Smooth muscle cell (in vitro differentiated cells): ENCODE results near the gene EFR3B. TPM values are rescaled to one million over a fixed set of nuclear protein-coding genes. Genes with fewer than 3 reads are reported as not detected.

ENCODE experiments used
- DNase-seq: peaks from one replicate; lab custom pipeline; 2025; ENCODE audit not compliant: unreplicated experiment; lab: John Stamatoyannopoulos, UW
- H2AFZ ChIP-seq: fragments of 200-600 bp; sonication (generic); 2 replicates; pipeline ENCODE4 v1.6.0; 2016; ENCODE audit warnings: antibody characterized with exemption, low read depth, mild to moderate bottlenecking
- H3F3A ChIP-seq: fragments of 200-600 bp; sonication (generic); 2 replicates; pipeline ENCODE4 v1.6.0; 2017; ENCODE audit warnings: antibody characterized with exemption, low read depth
- H3K27ac ChIP-seq: fragments of 200-600 bp; sonication (generic); 2 replicates; pipeline ENCODE4 v1.5.1; 2016; ENCODE audit warnings: low read depth, mild to moderate bottlenecking
- H3K27me3 ChIP-seq: fragments of 200-600 bp; sonication (generic); 2 replicates; pipeline ENCODE4 v1.6.1; 2016; ENCODE audit warnings: low read depth, mild to moderate bottlenecking
- H3K36me3 ChIP-seq: fragments of 200-600 bp; sonication (generic); 2 replicates; pipeline ENCODE4 v1.5.1; 2016; ENCODE audit warnings: low read depth
- H3K4me1 ChIP-seq: fragments of 200-600 bp; sonication (generic); 2 replicates; pipeline ENCODE4 v1.5.1; 2016; ENCODE audit warnings: low read depth
- H3K4me2 ChIP-seq: fragments of 200-600 bp; sonication (generic); 2 replicates; pipeline ENCODE4 v1.6.0; 2016; ENCODE audit warnings: mild to moderate bottlenecking
- H3K4me3 ChIP-seq: fragments of 200-600 bp; sonication (generic); 2 replicates; pipeline ENCODE4 v1.5.1; 2016; ENCODE audit warnings: mild to moderate bottlenecking
- H3K79me2 ChIP-seq: fragments of 200-600 bp; sonication (generic); 2 replicates; pipeline ENCODE4 v1.6.0; 2016; ENCODE audit warnings: low read depth, mild to moderate bottlenecking
- H3K9ac ChIP-seq: fragments of 200-600 bp; sonication (generic); 2 replicates; pipeline ENCODE4 v1.6.0; 2016; ENCODE audit warnings: low read depth
- H3K9me3 ChIP-seq: fragments of 200-600 bp; sonication (generic); replicated peaks from 2 replicates; pipeline ENCODE4 v1.5.1; 2016; ENCODE audit warnings: low read depth
- H4K20me1 ChIP-seq: fragments of 200-600 bp; sonication (generic); 2 replicates; pipeline ENCODE4 v1.6.0; 2016; ENCODE audit warnings: low read depth
- CTCF ChIP-seq: fragments of 200-600 bp; sonication (generic); IDR thresholded peaks from 2 replicates; pipeline ENCODE4 v1.5.1; 2017; ENCODE audit warnings: borderline replicate concordance, mild to moderate bottlenecking, antibody characterized with exemption; ENCODE audit not compliant: insufficient read depth, poor library complexity, severe bottlenecking
- WGBS: methylation state at CpG from one replicate; pipeline ENCODE4 v1.1.7; 2016; ENCODE audit warnings: low lambda C conversion rate; 5-methylcytosine and 5-hydroxymethylcytosine counted together
- polyA plus RNA-seq: library from polyadenylated mRNA; unstranded; fragments of >200 nt; fragmentation: Nextera tagmentation; extraction: Ambion mirVana; gene quantifications from 2 replicates; pipeline ENCODE4 v1.2.1, GENCODE V29; 2016
- total RNA-seq: library from RNA; depleted of rRNA; stranded (reverse); fragments of >200 nt; gene quantifications from 2 replicates; pipeline ENCODE4 v1.2.3, GENCODE V29; 2014

EFR3B gene
- total and polyA plus RNA-seq, 2 experiments from 2014 or later = 4.0 to 5.2 TPM

DNA sequence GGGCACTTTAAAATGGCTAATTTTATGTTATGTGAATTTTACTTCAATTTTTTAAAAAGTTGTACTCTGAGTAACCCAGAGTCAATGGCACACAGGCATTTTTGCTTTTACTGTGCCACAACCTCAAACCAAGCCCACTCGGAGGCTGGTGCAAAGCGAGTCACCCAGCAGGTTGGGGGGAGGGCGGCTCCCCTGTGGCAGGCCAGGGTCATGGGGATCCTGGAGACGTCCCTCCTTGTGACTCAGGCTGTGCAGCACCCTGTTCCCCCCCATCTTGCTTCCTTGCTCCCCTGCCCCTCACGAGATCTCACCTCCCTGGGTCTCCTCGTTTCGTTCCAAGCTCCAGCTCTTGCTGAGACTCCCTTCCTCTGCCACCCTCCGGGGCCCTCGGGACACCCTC, 67.9 kb downstream of the EFR3B start:
- no peak overlapping the region for H3K9ac ChIP-seq
- no peak overlapping the region for H3K4me3 ChIP-seq
- no peak overlapping the region for H2AFZ ChIP-seq
- H3K27ac ChIP-seq = no peak overlapping the region
- H3K79me2 ChIP-seq = no peaks in the 10 kb centered on the region
- no peaks in the 10 kb centered on the region for H3K4me1 ChIP-seq
- no peaks in the 10 kb centered on the region for H3K36me3 ChIP-seq
- WGBS = 95% methylated on average over 9 of the region's 9 CpGs
- H3K4me2 ChIP-seq = no peak overlapping the region
- no peaks in the 10 kb centered on the region for H3K9me3 ChIP-seq
- H4K20me1 ChIP-seq = no peaks in the 10 kb centered on the region
- H3F3A ChIP-seq = no peaks in the 10 kb centered on the region
- no peaks in the 10 kb centered on the region for H3K27me3 ChIP-seq
- no peak for TF ChIP-seq CTCF
- DNase-seq = no peak

DNA sequence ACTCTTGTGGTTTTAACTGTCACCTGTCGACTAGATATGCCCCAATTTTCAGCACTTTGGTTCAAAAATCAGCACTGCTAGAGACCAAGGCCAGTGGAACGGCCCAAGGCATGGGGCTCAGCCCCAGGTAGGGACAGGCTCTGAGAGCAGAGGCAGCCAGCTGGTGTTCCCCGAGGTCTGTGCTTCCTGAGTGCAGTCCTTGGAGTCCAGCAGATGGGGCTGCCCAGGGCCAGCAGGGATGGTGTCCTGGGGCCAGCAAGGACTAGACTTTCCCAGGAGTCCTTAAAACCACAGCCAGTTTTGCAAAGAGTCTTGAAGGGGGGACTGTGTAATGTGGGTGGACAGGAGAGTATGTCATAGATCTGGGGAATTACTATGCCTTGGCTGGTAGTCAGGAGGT, 70.2 kb downstream of the EFR3B start:
- Histone ChIP-seq H3K9ac (no peak overlapping the region), H3K27me3 (no peaks in the 10 kb centered on the region), H3K27ac (no peak overlapping the region), H3F3A (no peaks in the 10 kb centered on the region), H3K4me2 (no peak overlapping the region), H3K4me1 (no peaks in the 10 kb centered on the region), H2AFZ (no peak overlapping the region), H3K4me3 (no peak overlapping the region), H3K9me3 (no peaks in the 10 kb centered on the region), H3K36me3 (no peaks in the 10 kb centered on the region), H3K79me2 (no peaks in the 10 kb centered on the region), H4K20me1 (no peaks in the 10 kb centered on the region)
- 94% methylated on average over 3 of the region's 3 CpGs for WGBS
- no peak for DNase-seq
- TF ChIP-seq CTCF = no peak

DNA sequence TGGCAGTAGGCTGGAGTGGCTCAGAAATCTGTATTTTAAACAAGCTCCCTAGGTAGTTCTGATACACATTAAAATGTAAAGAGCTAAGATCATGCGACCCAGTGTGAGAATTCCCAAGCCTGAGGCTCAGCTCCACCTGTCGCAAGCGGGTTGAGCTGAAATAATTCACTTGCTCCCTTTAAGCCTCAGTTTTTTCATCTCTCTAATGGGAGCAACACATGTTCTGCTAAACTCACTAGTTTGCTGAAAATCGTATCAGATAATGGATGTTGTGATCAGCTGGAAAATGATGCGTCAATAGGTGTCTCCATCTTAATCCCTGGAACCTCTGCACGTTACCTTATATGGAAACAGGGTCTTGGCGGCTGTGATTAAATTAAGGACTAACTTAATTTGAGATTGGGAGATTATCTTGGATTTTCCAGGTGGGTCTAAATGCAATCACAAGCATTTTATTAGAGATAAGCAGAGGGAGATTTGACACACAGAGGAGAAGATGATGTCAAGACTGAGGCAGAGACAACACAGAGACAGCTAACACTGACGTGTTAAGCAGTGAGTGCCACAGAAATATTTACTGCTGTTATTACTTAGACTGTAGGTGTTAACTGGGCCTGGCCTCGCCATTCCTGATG, 73.5 kb downstream of the EFR3B start:
- DNase-seq = no peak
- TF ChIP-seq CTCF = no peak
- H2AFZ ChIP-seq = no peak overlapping the region
- H3F3A ChIP-seq = no peaks in the 10 kb centered on the region
- H3K27ac ChIP-seq = no peak overlapping the region
- H3K9me3 ChIP-seq = no peaks in the 10 kb centered on the region
- no peak overlapping the region for H3K4me3 ChIP-seq
- 83% methylated on average over 9 of the region's 9 CpGs for WGBS
- H3K4me1 ChIP-seq = no peaks in the 10 kb centered on the region
- H3K27me3 ChIP-seq = no peaks in the 10 kb centered on the region
- H3K4me2 ChIP-seq = no peak overlapping the region
- no peak overlapping the region for H3K9ac ChIP-seq
- no peaks in the 10 kb centered on the region for H3K79me2 ChIP-seq
- no peaks in the 10 kb centered on the region for H3K36me3 ChIP-seq
- no peaks in the 10 kb centered on the region for H4K20me1 ChIP-seq

DNA sequence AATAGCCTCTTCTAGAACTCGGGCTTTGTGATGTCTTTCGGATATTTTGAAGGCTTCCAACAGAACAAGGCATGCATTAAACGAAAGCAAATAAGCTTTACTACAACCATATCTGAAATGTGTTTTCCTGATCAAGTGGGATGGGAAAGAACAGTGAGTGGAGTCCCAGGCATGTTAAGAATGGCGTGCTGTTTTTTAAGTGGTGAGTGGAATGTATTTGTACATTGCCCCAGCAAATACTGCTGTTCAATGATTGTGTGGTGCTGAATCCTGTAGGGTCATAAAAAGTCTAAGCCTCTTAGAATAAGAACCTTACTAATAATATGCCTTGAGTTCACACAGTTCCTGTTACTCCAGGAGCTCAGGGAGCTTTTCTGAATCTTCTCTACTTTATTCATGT, 74.0 kb downstream of the EFR3B start:
- Histone ChIP-seq H3K27ac (no peak overlapping the region), H2AFZ (no peak overlapping the region), H4K20me1 (no peaks in the 10 kb centered on the region), H3K9me3 (no peaks in the 10 kb centered on the region), H3F3A (no peaks in the 10 kb centered on the region), H3K79me2 (no peaks in the 10 kb centered on the region), H3K9ac (no peak overlapping the region), H3K4me3 (no peak overlapping the region), H3K36me3 (no peaks in the 10 kb centered on the region), H3K27me3 (no peaks in the 10 kb centered on the region), H3K4me1 (no peaks in the 10 kb centered on the region), H3K4me2 (no peak overlapping the region)
- no peak for DNase-seq
- no peak for TF ChIP-seq CTCF
- 52% methylated on average over 4 of the region's 4 CpGs for WGBS
